Coronary artery (tissue), 2 donors: ENCODE measurements around the gene TGFB1.

Experiments used
- DNase-seq: peaks from one replicate; pipeline ENCODE4 v3.0.0-alpha.2; 2017; ENCODE audit warnings: low spot score
- H3K27ac ChIP-seq, 2 donors: fragments of 200-600 bp; sonication (generic); one replicate each; pipeline ENCODE4 v1.5.1; 2016 to 2019
- H3K4me3 ChIP-seq: fragments of 200-600 bp; sonication (generic); 2 replicates; pipeline ENCODE4 v1.5.1; 2016; ENCODE audit warnings: mild to moderate bottlenecking, moderate library complexity
- CTCF ChIP-seq: fragments of 200-600 bp; sonication (generic); IDR thresholded peaks from one replicate; pipeline ENCODE4 v1.5.1; 2019; ENCODE audit warnings: antibody characterized with exemption

The TGFB1 gene

GRCh38 chr19:41353466-41354342 is at the start of gene TGFB1:
Gene TGFB1, minus strand, starts transcription at chr19:41353922. Its CDS starts 878 bp downstream, at chr19:41353044.
- peak; percentile 95 for DNase-seq
- Histone ChIP-seq H3K4me3 (peak within 1 kb of the TSS; percentile 93), H3K27ac (peak within 1 kb of the TSS; percentile 84 to 93)
- TF ChIP-seq CTCF: peak; percentile 94

- DNase-seq: no peak
- H3K4me3 ChIP-seq: no peak overlapping the region
- H3K27ac ChIP-seq: no peak overlapping the region
- no peak for TF ChIP-seq CTCF
These were observed 48.3 kb upstream of the TGFB1 start for GRCh38 chr19:41402010-41402409.

- Histone ChIP-seq H3K4me3 (no peak overlapping the region), H3K27ac (no peak overlapping the region)
- TF ChIP-seq CTCF: no peak
- DNase-seq: no peak
These were observed 47.8 kb upstream of the TGFB1 start for GRCh38 chr19:41401483-41401882.

- no peak overlapping the region for H3K27ac ChIP-seq
- TF ChIP-seq CTCF: no peak
These were observed 45.8 kb upstream of the TGFB1 start for GRCh38 chr19:41399525-41399924.

GRCh38 chr19:41399091-41399490 is 45.4 kb upstream of the TGFB1 start:
- Histone ChIP-seq H3K4me3 (peak overlapping the region; percentile 79), H3K27ac (no peak overlapping the region)
- no peak for DNase-seq
- TF ChIP-seq CTCF: no peak

More at GRCh38 chr19:41399525-41399924, 45.8 kb upstream of the TGFB1 start:
- no peak overlapping the region for H3K4me3 ChIP-seq
- no peak for DNase-seq

GRCh38 chr19:41398598-41398997 is 44.9 kb upstream of the TGFB1 start:
- no peak for TF ChIP-seq CTCF
- H3K27ac ChIP-seq: no peak overlapping the region
- H3K4me3 ChIP-seq: peak overlapping the region; percentile 79

GRCh38 chr19:41398050-41398418 is 44.3 kb upstream of the TGFB1 start:
- no peak for TF ChIP-seq CTCF
- Histone ChIP-seq H3K27ac (peak overlapping the region; percentile 72 to 80), H3K4me3 (peak overlapping the region; percentile 79)
- DNase-seq: no peak

More at GRCh38 chr19:41398598-41398997, 44.9 kb upstream of the TGFB1 start:
- no peak for DNase-seq
